Measurements from ENCODE around the gene UBE2L5. TPM values are rescaled to one million over a fixed set of nuclear protein-coding genes. Genes with fewer than 3 reads are reported as not detected.
A peak's percentile ranks its signal among the peaks of the same experiment; 100 is the strongest.

Gene UBE2L5
- total RNA-seq, 1 experiment from 2014 or later = 0.13 TPM

- peak; percentile 90 for TF ChIP-seq FOXK1 (CRISPR knock-in tag; IDR thresholded peaks at IDR 0.05)
Observed at GRCh38 chr13:30408319-30409101, 13.8 kb upstream of the UBE2L5 start (continued).

GRCh38 chr13:30409886-30410704 is 12.2 kb upstream of the UBE2L5 start:
- H3K9me3 Mint-ChIP-seq = no peaks in the 10 kb centered on the region
- no peak for DNase-seq (ENCODE audit: low spot score)
- ChIA-PET CTCF (interaction anchor here (3.5 kb wide), 1 partner anchor 36 kb away, joined by 10 read pairs; no protein-coding TSS in a partner anchor), POLR2A (no interaction called here)
- no peaks in the 10 kb centered on the region for H3K36me3 Mint-ChIP-seq
- peaks cover 34% of the 10 kb centered on the region for H3K27me3 Mint-ChIP-seq (ENCODE audit: low read depth)
- peaks cover 16% of the 10 kb centered on the region for H3K4me1 Mint-ChIP-seq
- no peak overlapping the region for H3K27ac Mint-ChIP-seq
- no peak for ATAC-seq
- TF ChIP-seq ZSCAN18 (CRISPR knock-in tag; IDR thresholded peaks at IDR 0.05) = no peak
- no peak for TF ChIP-seq NR2C2 (CRISPR knock-in tag; IDR thresholded peaks at IDR 0.05)
- TF ChIP-seq ZNF532 (CRISPR knock-in tag; IDR thresholded peaks at IDR 0.05; ENCODE audit: borderline replicate concordance) = no peak
- TF ChIP-seq E2F4 (CRISPR knock-in tag; IDR thresholded peaks at IDR 0.05; ENCODE audit: borderline replicate concordance, low read depth) = no peak
- H3K4me3 Mint-ChIP-seq = no peak overlapping the region

GRCh38 chr13:30410705-30411125 is 11.6 kb upstream of the UBE2L5 start:
- ChIA-PET POLR2A (no interaction called here), CTCF (no interaction called here)
- no peaks in the 10 kb centered on the region for H3K9me3 Mint-ChIP-seq
- H3K27me3 Mint-ChIP-seq (ENCODE audit: low read depth) = peaks cover 34% of the 10 kb centered on the region
- ATAC-seq (no peak), DNase-seq (ENCODE audit: low spot score) (no peak)
- no peak overlapping the region for H3K4me3 Mint-ChIP-seq
- no peaks in the 10 kb centered on the region for H3K36me3 Mint-ChIP-seq
- H3K4me1 Mint-ChIP-seq = peaks cover 16% of the 10 kb centered on the region
- no peak overlapping the region for H3K27ac Mint-ChIP-seq
- TF ChIP-seq AFF4 (CRISPR knock-in tag; IDR thresholded peaks at IDR 0.05; ENCODE audit: borderline replicate concordance) = no peak
- no peak for TF ChIP-seq NR2C2 (CRISPR knock-in tag; IDR thresholded peaks at IDR 0.05)
- TF ChIP-seq USF1 (CRISPR knock-in tag; IDR thresholded peaks at IDR 0.05) = no peak
- no peak for TF ChIP-seq ATF1 (CRISPR knock-in tag; IDR thresholded peaks at IDR 0.05)
- no peak for TF ChIP-seq TEAD4 (CRISPR knock-in tag; IDR thresholded peaks at IDR 0.05)
- no peak for TF ChIP-seq PREB (CRISPR knock-in tag; IDR thresholded peaks at IDR 0.05; ENCODE audit: borderline replicate concordance)
- no peak for TF ChIP-seq SMAD4 (CRISPR knock-in tag; IDR thresholded peaks at IDR 0.05)
- TF ChIP-seq TCF7 (CRISPR knock-in tag; IDR thresholded peaks at IDR 0.05; ENCODE audit: low read depth) = no peak
- no peak for TF ChIP-seq ELF4 (CRISPR knock-in tag; IDR thresholded peaks at IDR 0.05; ENCODE audit: low read depth)
- TF ChIP-seq GTF2I (CRISPR knock-in tag; conservative IDR thresholded peaks at IDR 0.05) = no peak
- no peak for TF ChIP-seq CREM (CRISPR knock-in tag; IDR thresholded peaks at IDR 0.05)

Data from WTC11 (cell line).